ENCODE results near the gene ABHD8.

ABHD8 gene, protein sequence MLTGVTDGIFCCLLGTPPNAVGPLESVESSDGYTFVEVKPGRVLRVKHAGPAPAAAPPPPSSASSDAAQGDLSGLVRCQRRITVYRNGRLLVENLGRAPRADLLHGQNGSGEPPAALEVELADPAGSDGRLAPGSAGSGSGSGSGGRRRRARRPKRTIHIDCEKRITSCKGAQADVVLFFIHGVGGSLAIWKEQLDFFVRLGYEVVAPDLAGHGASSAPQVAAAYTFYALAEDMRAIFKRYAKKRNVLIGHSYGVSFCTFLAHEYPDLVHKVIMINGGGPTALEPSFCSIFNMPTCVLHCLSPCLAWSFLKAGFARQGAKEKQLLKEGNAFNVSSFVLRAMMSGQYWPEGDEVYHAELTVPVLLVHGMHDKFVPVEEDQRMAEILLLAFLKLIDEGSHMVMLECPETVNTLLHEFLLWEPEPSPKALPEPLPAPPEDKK

DNA sequence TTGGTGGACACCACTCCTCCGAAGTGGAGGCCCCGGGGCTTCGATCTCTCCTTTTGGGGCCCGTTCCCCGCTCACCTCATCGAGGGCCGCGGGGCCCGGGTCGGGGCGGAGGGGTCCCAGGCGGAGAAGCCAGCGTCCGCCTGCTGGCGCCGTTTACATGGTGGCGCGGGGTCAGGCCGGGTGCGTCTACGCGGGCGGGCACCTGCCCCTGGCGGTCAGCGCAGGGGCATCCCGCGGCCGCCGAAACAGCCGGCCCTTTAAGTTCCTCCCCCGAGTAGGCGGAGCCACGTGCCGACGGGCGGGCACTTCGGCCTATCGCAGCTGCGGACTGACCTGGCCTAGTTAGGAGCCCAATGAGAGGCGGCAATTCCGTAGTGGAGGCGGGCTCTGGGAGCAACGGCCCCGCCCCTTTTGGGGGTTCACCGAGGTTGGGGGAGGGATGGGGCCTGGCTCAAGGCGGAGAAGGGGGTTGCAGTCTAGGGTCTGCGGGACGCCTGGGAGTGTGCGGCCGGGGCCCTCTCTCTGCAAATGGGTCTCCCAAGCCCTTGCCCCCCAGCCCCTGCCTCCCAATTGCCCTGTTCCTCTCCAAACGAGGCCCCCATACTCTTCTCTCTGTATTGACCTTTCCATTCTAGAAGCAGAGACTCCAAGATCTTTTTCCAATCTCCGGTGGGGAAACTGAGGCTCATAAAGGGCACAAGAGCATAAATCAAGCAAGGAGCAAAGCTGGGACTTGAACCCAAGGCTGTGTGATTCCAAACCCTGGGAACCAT is at the start of gene ABHD8:
ABHD8 (minus strand) TSS at position 259 of the 773 bp plus-strand sequence. CDS start 1,809 bp downstream, outside the sequence.
- H3K4me3 ChIP-seq (ENCODE audit: low read depth, low read length): peak within 1 kb of the TSS; percentile 67
- TF ChIP-seq, protein P1, sequence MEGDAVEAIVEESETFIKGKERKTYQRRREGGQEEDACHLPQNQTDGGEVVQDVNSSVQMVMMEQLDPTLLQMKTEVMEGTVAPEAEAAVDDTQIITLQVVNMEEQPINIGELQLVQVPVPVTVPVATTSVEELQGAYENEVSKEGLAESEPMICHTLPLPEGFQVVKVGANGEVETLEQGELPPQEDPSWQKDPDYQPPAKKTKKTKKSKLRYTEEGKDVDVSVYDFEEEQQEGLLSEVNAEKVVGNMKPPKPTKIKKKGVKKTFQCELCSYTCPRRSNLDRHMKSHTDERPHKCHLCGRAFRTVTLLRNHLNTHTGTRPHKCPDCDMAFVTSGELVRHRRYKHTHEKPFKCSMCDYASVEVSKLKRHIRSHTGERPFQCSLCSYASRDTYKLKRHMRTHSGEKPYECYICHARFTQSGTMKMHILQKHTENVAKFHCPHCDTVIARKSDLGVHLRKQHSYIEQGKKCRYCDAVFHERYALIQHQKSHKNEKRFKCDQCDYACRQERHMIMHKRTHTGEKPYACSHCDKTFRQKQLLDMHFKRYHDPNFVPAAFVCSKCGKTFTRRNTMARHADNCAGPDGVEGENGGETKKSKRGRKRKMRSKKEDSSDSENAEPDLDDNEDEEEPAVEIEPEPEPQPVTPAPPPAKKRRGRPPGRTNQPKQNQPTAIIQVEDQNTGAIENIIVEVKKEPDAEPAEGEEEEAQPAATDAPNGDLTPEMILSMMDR (IDR thresholded peaks at IDR 0.05; ENCODE audit: low read depth, low read length, missing control alignments): peak; percentile 45
- in situ Hi-C loops (cut with HindIII; ENCODE audit: low sequenced_read_pairs): loop anchor here (25.0 kb wide), 1 partner anchor 141 kb away; no protein-coding TSS in a partner anchor
- peak; percentile 88 for DNase-seq (ENCODE audit: low read depth)

DNA sequence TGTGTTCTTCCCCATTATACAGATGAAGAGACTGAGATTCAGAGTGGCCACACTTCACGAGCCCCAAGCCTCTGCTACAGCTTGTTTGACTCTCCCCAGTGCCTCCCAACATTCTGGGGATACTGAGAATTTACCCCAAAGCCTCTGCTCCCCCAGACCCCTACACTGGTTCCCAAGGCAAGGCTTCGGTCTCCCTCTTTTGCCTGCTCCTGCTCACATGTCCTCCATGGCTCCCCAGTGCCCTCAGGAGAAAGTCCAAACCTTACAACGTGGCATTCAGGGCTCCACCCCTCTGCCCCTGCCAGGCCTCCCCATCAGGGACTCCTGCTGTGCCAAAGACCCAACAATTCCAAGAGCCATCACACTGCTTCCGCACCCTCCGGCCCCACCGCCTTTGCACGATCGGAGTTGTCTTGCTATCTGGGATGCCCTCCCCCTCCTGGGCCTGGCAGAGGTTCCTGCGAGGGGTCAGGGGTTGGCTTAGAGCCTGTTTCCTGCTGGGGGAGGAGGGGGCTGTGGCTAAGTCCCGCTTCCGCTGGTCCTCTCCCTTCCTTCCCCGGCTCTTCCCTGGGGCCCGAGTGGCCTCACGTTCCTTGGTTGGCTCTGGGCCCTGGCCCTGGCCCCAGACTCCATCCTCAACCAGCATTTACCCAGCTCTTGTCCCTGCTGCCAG is 49.5 kb upstream of the ABHD8 start:
- TF ChIP-seq, protein P1 (IDR thresholded peaks at IDR 0.05; ENCODE audit: low read depth, low read length, missing control alignments): no peak
- no peak for DNase-seq (ENCODE audit: low read depth)
- in situ Hi-C loops (cut with HindIII; ENCODE audit: low sequenced_read_pairs): no loop called here
- H3K4me3 ChIP-seq (ENCODE audit: low read depth, low read length): no peak overlapping the region

DNA sequence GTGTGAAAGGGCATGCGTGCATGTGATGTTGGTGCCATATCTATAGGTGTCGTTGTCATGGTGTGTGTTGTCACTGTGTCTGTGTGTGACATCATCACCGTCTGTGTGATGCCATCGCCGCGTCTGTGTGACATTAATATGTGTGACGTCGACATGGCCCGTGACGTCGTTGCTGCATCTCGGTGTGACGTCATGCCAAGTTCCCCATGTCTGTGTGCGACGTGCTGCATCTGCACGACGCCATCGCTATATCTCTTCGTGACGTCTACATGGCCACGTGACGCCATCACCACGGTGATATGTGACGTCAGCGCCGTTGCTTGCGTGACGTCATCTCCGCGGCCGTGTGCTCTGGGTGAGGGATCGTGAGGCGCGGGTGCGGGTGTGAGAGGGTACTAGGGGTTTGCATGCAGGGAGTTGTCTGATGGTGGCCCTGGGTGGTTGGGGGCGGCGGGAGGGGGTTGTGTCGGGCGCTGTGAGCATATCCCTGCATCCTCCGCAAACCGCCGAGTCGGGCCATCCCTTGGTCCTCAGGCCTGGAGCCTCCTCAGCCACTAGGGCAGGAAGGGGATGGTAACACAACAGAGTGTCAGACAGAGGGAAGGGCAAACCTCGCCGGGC is 48.7 kb upstream of the ABHD8 start:
- TF ChIP-seq, protein P1 (IDR thresholded peaks at IDR 0.05; ENCODE audit: low read depth, low read length, missing control alignments): no peak
- DNase-seq (ENCODE audit: low read depth): no peak
- H3K4me3 ChIP-seq (ENCODE audit: low read depth, low read length): no peak overlapping the region
- in situ Hi-C loops (cut with HindIII; ENCODE audit: low sequenced_read_pairs): no loop called here

DNA sequence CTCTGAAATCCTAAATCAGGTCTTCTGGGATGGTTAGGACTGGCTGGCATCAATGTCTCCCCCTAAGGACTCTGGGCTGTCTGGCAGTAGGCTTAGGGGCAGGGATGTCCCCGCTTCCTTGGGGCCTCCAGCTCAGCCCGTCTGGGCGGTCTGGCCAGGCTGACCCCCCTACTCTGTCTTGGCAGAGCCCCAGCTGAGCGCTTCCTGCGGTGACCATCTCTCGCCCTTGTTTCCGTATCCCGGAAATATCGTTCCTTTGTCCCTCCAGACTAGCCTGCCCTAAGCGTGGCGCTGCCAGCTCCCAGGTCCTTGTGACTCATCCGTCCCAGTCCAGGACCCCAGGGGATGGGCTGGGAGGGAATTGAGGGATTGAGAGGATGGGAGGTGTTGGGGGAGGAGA is 45.5 kb upstream of the ABHD8 start:
- peak; percentile 38 for DNase-seq (ENCODE audit: low read depth)
- peak overlapping the region; percentile 2 for H3K4me3 ChIP-seq (ENCODE audit: low read depth, low read length)
- TF ChIP-seq, protein P1 (IDR thresholded peaks at IDR 0.05; ENCODE audit: low read depth, low read length, missing control alignments): no peak

DNA sequence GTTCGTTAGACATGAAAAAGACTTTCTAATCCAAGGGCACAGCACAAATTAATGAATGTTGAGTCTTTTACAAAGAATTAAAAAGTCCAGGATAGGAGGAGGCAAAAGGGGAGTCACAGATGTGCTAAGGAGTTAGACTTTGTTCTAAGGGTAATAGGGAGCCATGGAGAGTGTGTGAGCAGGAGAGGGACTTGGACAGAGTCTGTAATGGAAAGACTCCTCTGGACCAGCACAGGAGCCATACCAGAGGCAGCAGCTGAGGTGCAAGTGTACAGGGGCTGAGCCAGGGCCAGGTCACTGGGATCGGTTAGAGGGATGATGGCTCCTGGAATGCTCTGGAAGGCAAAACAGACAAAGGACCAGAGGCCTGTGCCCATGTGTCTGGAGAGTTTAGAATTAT is 44.7 kb upstream of the ABHD8 start:
- in situ Hi-C loops (cut with HindIII; ENCODE audit: low sequenced_read_pairs): no loop called here
- DNase-seq (ENCODE audit: low read depth): no peak
- no peak overlapping the region for H3K4me3 ChIP-seq (ENCODE audit: low read depth, low read length)
- TF ChIP-seq, protein P1 (IDR thresholded peaks at IDR 0.05; ENCODE audit: low read depth, low read length, missing control alignments): no peak

More for the DNA sequence above, 45.5 kb upstream of the ABHD8 start:
- in situ Hi-C loops (cut with HindIII; ENCODE audit: low sequenced_read_pairs): no loop called here

DNA sequence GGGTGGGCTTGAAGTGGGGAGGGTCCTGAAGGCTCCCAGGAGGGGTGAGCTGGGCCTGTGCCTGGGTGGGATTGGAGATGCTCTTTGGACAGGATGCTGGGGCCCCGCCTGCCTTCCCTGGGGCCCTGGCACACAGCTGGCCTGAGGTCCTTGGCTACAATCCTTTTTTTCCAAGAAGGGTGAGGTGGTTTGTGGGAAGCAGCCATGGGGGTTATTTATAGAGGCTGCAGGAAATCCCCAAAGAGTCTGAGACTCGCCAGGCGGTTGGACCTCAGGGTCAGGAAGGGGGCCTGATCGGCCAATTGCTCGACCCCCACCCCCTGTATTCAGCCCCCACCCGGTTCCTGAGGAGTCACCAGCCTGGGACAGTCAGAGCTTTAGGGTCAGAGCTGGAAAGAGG is 44.1 kb upstream of the ABHD8 start:
- in situ Hi-C loops (cut with HindIII; ENCODE audit: low sequenced_read_pairs): no loop called here
- TF ChIP-seq, protein P1 (IDR thresholded peaks at IDR 0.05; ENCODE audit: low read depth, low read length, missing control alignments): no peak
- DNase-seq (ENCODE audit: low read depth): no peak
- H3K4me3 ChIP-seq (ENCODE audit: low read depth, low read length): no peak overlapping the region
